ENCODE data around the gene HES7. TPM values are rescaled to one million over a fixed set of nuclear protein-coding genes. Genes with fewer than 3 reads are reported as not detected.
A peak's percentile ranks its signal among the peaks of the same experiment; 100 is the strongest.

The HES7 gene
- total RNA-seq, 4 donors from 2014 or later = 2.1 TPM; not detected in 3

DNA sequence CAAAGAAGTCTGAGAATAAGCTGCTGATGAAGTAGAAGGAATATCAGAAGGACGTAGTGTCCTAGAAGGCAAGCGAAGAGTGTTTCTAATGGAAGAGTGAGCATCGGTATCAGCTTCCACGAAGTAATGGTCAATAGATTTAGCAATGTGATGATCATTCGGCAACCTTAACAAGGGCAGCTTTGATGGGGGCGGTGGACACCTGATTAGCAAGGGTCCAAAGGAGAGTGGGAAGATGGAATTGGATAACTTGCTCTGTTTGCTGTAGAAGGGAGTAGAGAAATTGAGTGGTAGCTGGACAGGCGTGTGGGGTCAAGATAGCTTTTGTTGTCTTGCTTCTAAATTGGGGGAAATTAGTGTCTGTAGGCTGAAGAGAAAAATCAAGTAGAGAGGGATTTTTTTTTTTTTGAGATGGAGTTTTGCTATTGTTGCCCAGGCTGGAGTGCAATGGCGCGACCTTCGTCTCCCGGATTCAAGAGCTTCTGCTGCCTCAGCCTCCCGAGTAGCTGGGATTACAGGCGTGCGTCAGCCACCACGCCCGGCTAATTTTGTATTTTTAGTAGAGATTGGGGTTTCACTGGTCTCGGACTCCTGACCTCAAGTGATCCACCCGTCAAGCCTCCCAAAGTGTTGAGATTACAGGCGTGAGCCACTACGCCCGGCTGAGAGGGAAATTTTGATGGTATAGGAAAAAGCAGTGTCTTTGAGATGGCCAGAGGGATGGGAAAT is 13.9 kb upstream of the HES7 start:
- Histone ChIP-seq H3K36me3 (peaks cover 7 to 34% (median 24%) of the 10 kb centered on the region in 3 donors), H3K4me3 (peak overlapping the region in 2 of 4 donors; percentile 35), H3K27ac (peak overlapping the region; percentile 85 to 100 (median 92)), H3K9me3 (no peaks in the 10 kb centered on the region), H3K4me1 (peaks cover 0 to 45% (median 9%) of the 10 kb centered on the region in 4 donors), H3K27me3 (no peaks in the 10 kb centered on the region)
- TF ChIP-seq EP300 (IDR thresholded peaks at IDR 0.05) (no peak), POLR2A (IDR thresholded peaks at IDR 0.05) (no peak)
- TF ChIP-seq, protein P1, sequence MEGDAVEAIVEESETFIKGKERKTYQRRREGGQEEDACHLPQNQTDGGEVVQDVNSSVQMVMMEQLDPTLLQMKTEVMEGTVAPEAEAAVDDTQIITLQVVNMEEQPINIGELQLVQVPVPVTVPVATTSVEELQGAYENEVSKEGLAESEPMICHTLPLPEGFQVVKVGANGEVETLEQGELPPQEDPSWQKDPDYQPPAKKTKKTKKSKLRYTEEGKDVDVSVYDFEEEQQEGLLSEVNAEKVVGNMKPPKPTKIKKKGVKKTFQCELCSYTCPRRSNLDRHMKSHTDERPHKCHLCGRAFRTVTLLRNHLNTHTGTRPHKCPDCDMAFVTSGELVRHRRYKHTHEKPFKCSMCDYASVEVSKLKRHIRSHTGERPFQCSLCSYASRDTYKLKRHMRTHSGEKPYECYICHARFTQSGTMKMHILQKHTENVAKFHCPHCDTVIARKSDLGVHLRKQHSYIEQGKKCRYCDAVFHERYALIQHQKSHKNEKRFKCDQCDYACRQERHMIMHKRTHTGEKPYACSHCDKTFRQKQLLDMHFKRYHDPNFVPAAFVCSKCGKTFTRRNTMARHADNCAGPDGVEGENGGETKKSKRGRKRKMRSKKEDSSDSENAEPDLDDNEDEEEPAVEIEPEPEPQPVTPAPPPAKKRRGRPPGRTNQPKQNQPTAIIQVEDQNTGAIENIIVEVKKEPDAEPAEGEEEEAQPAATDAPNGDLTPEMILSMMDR (IDR thresholded peaks at IDR 0.05) = no peak
- peak in 1 of 2 donors; percentile 22 for DNase-seq (ENCODE audit: low spot score in 2 of 2)
- 34 to 35% methylated on average over 21 of the region's 21 CpGs for WGBS, 2 donors

DNA sequence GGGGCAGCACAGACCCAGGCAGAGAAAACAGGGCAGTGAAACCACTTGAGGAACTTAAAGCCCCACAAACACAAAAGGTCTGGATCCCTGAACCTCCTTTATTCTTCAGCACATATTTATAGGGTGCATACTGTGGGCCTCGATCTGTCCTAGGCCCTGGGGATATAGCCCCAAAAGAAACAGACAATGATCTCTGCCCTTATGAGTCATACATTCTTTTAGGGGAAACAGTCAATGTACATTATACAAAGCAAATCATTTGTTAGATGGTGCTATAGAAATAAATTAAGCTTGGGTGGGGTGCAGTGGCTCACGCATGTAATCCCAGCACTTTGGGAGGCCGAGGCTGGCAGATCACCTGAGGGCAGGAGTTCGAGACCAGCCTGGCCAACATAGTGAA is 10.0 kb upstream of the HES7 start:
- no peaks in the 10 kb centered on the region for H3K36me3 ChIP-seq
- no peak for DNase-seq (ENCODE audit: low spot score in 2 of 2)
- no peak for TF ChIP-seq POLR2A (IDR thresholded peaks at IDR 0.05)
- TF ChIP-seq, protein P1 (IDR thresholded peaks at IDR 0.05) = no peak
- TF ChIP-seq EP300 (IDR thresholded peaks at IDR 0.05) = no peak
- no peaks in the 10 kb centered on the region for H3K9me3 ChIP-seq
- H3K4me3 ChIP-seq = no peak overlapping the region
- H3K27me3 ChIP-seq = no peaks in the 10 kb centered on the region
- WGBS, 2 donors = 56 to 77% methylated on average over 4 of the region's 4 CpGs
- H3K27ac ChIP-seq = no peak overlapping the region
- peaks cover 0 to 11% (median 3%) of the 10 kb centered on the region in 4 donors for H3K4me1 ChIP-seq

DNA sequence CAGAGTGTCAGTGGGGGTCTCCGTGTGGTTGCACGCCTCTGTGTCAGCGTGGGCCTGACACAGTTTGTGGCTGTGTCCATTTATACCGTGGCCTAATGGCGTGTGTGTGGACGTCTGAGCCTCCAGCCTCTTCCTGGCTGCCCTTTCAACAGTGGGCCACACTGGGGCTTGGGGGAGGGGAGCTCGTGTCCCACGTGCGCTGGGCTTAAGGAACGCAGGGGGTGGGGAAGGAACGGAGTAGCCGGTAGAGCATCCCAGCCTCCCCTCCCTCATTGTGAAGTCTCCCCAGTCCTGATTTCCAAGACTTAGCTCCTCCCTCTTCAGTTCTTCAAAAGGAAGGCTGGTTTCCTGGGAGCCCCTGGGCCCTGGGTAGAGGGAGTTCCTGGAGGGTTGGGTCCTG is 9.5 kb upstream of the HES7 start:
- 41 to 52% methylated on average over 12 of the region's 12 CpGs for WGBS, 2 donors

DNA sequence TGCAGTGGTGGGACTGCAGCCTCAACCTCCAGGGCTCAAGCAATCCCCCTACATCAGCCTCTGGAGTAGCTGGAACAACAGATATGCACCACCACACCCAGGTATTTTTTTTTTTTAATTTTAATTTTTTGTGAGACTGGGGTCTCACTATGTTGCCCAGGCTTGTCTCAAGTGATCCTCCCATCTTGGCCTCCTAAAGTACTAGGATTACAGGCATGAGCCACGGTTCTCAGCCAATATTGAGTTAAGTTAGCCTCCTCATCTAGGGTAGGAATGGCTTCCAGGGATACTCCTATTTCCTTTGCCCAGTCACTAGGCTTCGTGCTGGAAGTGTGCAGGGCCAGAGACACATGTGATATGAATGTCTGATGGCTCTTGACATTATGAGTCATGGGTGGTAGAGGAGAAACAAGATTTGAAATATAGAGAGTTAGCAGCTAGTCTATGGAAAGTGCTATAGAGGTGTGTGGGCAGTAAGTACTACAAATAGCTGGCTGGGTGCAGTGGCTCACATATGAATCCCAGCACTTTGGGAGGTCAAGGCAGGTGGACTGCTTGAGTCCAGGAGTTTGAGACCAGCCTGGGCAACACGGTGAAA is 8.0 kb upstream of the HES7 start:
- WGBS, 2 donors = 77 to 79% methylated on average over 3 of the region's 3 CpGs
- H3K27me3 ChIP-seq = no peaks in the 10 kb centered on the region
- no peak for DNase-seq (ENCODE audit: low spot score in 2 of 2)

More for the DNA sequence above, 9.5 kb upstream of the HES7 start:
- Histone ChIP-seq H3K4me1 (peaks cover 0 to 8% (median 3%) of the 10 kb centered on the region in 4 donors), H3K36me3 (no peaks in the 10 kb centered on the region), H3K4me3 (no peak overlapping the region), H3K9me3 (no peaks in the 10 kb centered on the region), H3K27me3 (no peaks in the 10 kb centered on the region), H3K27ac (no peak overlapping the region)
- no peak for DNase-seq (ENCODE audit: low spot score in 2 of 2)
- no peak for TF ChIP-seq EP300 (IDR thresholded peaks at IDR 0.05)
- TF ChIP-seq POLR2A (IDR thresholded peaks at IDR 0.05) = no peak
- TF ChIP-seq, protein P1 (IDR thresholded peaks at IDR 0.05) = no peak

More for the DNA sequence above, 8.0 kb upstream of the HES7 start:
- Histone ChIP-seq H3K27ac (no peak overlapping the region), H3K36me3 (no peaks in the 10 kb centered on the region), H3K9me3 (no peaks in the 10 kb centered on the region), H3K4me1 (peaks cover 0 to 8% (median 2%) of the 10 kb centered on the region in 4 donors), H3K4me3 (no peak overlapping the region)
- no peak for TF ChIP-seq EP300 (IDR thresholded peaks at IDR 0.05)
- TF ChIP-seq, protein P1 (IDR thresholded peaks at IDR 0.05) = no peak
- TF ChIP-seq POLR2A (IDR thresholded peaks at IDR 0.05) = no peak
